ENCODE results near the gene PSMA5.
"Not testable (repeated sequence)": the region's sequence is repeated elsewhere in the genome, so short reads cannot be mapped to it uniquely, and the experiment has no call there.

PSMA5 gene

DNA sequence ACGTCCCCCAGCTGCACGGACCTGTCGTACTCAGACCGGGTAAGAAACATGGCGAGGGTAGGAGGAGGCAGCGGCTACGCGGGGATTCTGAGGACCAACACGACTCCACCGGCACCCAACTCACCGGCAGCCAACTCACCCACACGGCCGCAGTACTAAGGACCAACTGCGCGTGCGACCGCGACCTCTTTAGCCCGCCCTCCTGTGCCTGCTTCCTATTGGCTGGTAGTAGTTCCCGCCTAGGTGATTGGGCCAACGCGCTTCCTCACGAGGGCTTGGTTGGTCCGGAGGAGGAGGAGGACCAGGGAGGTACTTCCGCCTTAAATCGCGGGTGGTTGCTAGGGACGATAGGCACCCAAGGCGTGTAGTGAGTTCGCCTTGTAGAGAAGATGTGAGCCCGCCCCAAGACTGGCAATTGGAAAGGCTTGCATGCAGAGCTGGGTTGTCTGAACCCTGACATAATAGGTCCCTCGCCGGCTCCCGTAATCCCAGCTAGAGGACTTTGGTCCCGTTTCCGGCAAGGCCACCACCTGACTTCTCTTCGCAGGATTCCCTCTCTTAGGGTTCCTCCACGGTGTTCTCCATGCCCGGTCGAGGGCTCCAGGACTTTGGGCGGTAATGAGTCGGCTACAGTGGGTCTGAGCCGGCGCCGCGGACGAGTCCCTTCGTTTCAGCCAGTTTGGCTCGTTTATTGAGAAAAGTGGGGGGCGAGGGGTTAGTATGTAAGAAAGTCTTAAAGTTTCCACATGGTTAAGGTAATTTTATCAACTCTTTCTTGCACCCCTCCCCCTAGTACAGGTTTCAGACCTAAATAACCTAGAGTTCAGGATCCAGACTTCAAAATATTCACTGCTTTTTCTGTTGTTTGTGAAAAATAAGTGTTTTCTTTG is at the start of gene PSMA5:
Gene PSMA5 (minus strand): TSS at position 168 of the 890 bp plus-strand sequence. CDS start 118 bp downstream, at position 50.
- DNase-seq (ENCODE audit: low read depth, low spot score), result peak; percentile 88

GRCh38 chr1:109475261-109475660 is 49.0 kb upstream of the PSMA5 start:
- DNase-seq (ENCODE audit: low read depth, low spot score), result no peak

- DNase-seq (ENCODE audit: low read depth, low spot score), result no peak
Measured at GRCh38 chr1:109474697-109475096, 48.4 kb upstream of the PSMA5 start.

GRCh38 chr1:109473284-109474057 is 47.2 kb upstream of the PSMA5 start:
- not testable (repeated sequence) for DNase-seq (ENCODE audit: low read depth, low spot score)

GRCh38 chr1:109472779-109473178 is 46.5 kb upstream of the PSMA5 start:
- DNase-seq (ENCODE audit: low read depth, low spot score), result no peak

- no peak for DNase-seq (ENCODE audit: low read depth, low spot score)
Measured at GRCh38 chr1:109470245-109470644, 44.0 kb upstream of the PSMA5 start.

DNA sequence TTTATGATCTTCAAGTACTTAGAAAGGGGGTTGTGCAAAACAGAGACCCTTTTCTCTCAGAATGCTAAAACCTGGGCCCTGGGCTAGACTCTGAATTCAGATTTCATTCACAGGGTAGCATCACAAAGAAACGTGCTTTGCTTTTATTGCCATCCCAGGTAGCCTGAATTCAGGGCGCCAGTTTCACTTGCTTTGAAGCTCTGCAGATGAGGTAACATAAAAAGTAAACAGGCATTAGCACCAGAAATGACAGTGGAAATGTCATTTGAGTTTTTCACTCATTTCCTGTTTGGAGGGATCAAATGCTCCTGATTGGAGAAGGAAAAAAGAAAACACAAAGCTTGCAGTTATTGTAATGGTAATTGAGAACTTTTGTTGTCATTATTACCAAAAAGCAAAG is 42.7 kb upstream of the PSMA5 start:
- no peak for DNase-seq (ENCODE audit: low read depth, low spot score)

- no peak for DNase-seq (ENCODE audit: low read depth, low spot score)
Measured at GRCh38 chr1:109468061-109468460, 41.8 kb upstream of the PSMA5 start.

DNA sequence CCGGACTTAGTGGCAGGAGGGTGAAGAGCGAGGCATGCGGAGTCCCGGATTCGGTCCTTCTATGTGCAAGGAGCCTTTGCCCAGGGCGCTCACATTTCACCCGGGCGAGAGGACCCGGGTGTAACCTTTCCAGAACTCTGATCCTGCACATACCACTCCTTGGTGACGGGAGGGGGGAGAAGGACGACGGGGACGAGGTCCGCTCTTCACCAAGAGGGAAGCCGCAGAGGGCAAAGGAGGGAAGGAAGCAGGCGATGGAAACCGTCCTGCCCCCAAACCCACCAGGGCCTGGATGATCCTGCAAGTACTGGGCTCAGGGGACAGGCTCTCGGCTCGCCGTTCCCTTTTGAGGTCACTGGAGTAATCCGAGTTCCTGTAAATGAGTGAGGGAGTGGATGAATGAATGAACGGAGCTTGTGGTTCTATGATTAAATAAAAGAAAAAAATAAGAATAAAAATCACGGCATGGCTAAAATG is 41.1 kb upstream of the PSMA5 start:
- no peak for DNase-seq (ENCODE audit: low read depth, low spot score)

DNA sequence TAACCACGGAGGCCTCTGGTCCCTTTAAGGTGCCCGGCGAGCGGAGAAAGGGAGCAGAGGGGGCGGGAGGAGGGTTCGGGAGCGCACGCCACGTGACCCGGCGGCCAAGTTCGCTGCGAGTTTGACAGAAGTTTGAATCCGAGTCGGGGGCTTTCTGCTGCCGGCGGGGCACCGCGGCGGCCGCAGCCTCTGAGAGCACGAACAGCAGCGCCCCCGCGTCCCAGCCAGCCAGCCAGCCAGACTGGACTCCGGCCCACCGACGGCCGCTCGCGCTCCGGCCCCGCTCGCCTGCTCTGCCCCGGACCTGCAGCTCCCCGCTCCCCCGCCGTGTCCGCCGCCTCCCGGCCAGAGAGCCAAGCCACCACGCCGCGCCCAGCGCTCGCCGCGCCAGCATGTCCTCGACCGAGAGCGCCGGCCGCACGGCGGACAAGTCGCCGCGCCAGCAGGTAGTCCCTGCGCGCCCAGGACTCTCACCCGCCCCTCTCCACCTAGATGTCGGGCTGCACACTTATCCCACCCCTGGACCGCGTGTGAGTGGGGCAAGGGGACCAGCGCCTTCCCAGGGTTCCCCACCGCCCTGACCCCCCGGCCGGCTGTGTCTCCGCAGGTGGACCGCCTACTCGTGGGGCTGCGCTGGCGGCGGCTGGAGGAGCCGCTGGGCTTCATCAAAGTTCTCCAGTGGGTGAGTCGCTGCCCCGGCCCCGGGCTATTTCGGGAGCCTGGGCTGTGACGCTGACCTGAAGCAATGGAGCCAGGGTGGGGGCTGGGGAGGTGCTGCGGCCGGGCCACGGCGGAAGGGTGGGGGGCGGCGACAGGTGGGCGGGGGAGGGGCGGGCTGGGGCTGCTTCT is 40.4 kb upstream of the PSMA5 start, which contains the start of gene SYPL2:
Gene SYPL2 (plus strand): TSS at position 95 of the 849 bp plus-strand sequence. CDS start 298 bp downstream, at position 393.
- no peak for DNase-seq (ENCODE audit: low read depth, low spot score)

GRCh38 chr1:109466125-109466451 is 39.8 kb upstream of the PSMA5 start:
- no peak for DNase-seq (ENCODE audit: low read depth, low spot score)

DNA sequence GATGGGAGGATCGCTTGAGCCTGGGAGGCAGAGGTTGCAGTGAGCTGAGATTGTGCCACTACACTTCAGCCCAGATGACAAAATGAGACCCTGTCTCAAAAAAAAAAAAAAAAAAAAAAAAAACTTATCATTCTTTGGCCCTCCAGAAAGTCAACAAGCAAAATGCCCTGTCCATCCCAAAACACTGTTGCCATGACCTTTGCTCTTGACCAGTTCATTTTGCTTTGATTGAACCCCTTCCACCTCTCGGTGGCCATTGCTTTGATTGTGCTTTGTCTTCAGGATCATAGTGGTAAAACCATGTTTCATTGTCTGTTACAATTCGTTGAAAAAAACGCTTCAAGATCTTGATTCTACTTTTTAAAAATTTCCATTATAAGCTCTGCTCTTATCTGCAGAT is 31.6 kb upstream of the PSMA5 start:
- DNase-seq (ENCODE audit: low read depth, low spot score), result no peak

DNA sequence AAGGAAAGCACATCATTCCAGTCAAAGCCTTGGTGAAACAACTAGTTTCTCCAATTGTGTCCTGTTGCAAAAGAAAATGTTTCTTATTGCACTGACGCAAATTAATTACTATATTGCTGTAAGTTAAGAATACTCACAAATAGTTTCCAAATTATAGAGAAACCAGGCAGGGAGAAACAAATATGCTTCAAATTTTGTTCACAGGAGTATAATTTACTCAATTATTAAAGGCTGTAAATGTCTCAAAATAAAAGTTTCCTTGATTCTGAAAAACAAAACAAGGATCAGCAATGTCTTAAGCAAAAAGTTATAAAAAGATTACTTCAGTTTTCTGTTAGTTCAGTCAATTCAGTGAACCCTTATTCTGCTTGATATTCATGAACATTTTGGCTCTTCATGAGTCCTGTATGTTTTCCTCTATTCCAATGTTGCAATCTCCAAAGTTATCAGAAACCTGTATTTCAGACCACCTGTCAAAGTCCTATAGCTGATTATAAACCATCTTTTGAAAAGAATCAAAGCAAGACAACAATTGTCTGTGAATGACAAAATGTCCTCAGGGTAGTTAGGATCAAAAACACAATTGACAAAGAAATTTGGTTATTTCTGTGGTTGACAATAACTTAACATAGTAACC is 28.4 kb upstream of the PSMA5 start:
- DNase-seq (ENCODE audit: low read depth, low spot score), result no peak

GRCh38 chr1:109447524-109447923 is 21.3 kb upstream of the PSMA5 start:
- no peak for DNase-seq (ENCODE audit: low read depth, low spot score)

DNA sequence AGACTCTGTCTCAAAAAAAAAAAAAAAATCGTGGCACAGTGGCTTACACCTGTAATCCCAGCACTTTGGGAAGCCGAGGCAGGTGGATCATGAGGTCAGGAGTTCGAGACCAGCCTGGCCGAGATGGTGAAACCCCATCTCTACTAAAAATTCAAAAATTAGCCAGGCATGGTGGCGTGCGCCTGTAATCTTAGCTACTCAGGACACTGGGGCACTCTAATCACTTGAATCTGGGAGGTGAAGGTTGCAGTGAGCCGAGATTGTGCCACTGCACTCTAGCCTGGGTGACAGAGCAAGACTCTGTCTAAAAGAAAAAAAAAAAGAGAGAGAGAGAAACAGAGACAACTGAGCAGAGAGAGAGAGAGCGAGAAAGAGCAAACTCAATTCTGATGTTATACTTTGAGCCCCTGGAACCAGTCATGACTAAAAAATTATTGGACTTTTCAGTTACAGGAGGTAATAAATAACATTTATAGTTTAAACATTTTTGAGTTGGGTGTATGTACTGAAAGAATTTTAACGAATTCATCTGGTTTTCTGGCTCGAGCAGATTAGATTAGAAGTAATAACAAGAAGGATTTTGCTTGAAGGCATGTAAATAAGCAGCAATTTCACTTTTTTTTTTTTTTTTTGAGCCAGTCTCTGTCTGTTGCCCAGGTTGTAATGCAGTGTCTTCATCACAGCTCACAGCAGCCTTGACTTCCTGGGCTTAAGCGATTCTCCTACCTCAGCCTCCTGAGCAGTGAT is 19.9 kb upstream of the PSMA5 start:
- DNase-seq (ENCODE audit: low read depth, low spot score), result not testable (repeated sequence)

GRCh38 chr1:109444346-109444745 is 18.1 kb upstream of the PSMA5 start:
- DNase-seq (ENCODE audit: low read depth, low spot score), result no peak

DNA sequence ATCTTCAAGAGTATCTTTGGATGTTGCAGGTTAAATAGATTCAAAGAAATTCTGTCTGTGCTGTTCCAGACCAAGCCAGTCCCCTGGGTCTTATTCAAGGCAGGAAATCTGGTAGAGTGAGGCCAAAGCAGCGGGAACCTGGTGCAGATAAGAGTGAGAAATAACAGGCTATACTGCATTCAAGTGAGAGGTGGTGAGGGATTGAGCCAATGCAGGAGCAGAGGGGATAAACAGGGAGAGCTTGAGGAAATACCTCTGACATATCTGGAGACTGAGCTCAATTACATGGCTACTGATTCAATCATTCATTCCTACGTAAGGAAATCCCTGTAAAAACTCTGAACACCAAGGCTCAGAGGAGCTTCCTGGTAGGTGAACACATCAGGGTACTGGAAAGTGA is 17.2 kb upstream of the PSMA5 start:
- DNase-seq (ENCODE audit: low read depth, low spot score), result no peak

- DNase-seq (ENCODE audit: low read depth, low spot score), result no peak
Measured at GRCh38 chr1:109441069-109441468, 14.8 kb upstream of the PSMA5 start.

DNA sequence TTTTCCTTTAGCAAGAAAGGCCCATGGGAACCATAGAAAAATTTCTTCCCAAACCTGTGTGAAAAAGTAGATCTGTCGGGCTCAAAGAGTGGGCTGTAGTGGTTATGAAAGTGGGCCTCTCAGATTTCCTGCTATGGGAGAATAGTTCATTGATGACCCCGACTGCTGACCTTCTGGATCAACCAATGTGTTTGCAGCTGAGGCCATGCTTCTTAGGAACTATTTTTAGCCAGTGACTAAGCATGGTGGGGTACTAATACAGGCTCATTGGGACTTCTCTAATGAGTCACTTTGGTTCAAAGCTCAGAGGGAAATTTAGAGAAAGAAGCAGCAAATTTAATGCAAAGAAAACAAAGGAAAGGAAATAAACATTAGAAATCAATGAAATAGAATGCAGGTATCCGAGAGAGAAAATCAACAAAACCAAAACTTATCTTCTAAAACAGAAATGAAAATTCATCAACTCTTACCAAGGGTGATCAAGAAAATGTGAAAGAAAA is 12.6 kb upstream of the PSMA5 start:
- no peak for DNase-seq (ENCODE audit: low read depth, low spot score)

GRCh38 chr1:109434484-109434883 is 8.2 kb upstream of the PSMA5 start:
- DNase-seq (ENCODE audit: low read depth, low spot score), result no peak

All from activated naive CD8-positive, alpha-beta T cell treated with anti-CD3 and anti-CD28 coated beads, Interleukin-2, amount 50 U/mL, for 16 hours (primary cell).